ENCODE data around the gene F2R. TPM values are rescaled to one million over a fixed set of nuclear protein-coding genes. Genes with fewer than 3 reads are reported as not detected.

The F2R gene
- total and polyA plus RNA-seq, 2 of the 13 experiments (the other 11 are each of a cell fraction or from before 2014, with no cell fraction given): 8.3 to 12.3 TPM

DNA sequence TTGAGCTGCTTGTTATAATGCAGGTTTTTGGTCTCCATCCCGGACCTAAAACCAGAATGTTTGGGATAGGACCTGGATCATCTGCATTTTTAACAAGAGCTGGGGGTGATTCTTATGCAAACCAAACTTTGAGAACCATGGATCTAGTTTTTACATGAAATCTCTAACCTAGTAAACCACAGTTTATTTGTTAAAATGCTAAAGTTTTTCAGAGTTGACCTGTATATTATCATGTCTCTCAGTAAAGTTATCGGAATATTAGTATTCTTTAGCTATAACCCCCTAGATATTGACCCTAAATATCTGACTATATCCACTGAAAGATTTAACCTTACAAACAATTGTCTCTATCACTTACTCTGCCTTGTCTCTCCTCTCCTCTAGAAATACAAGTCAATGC lies 28.7 kb downstream of the F2R start:
- ChIA-PET CTCF (ENCODE audit: low intra/inter-chr PET ratio, low total read pairs) (no interaction called here), POLR2A (no interaction called here)
- Histone ChIP-seq H3K27ac (ENCODE audit: extremely low read length, insufficient read depth, low read length) (no peak overlapping the region), H4K20me1 (ENCODE audit: insufficient read depth, low read length) (no peaks in the 10 kb centered on the region), H2AFZ (ENCODE audit: low read length) (no peak overlapping the region), H3K4me2 (ENCODE audit: low read depth, low read length) (no peak overlapping the region), H3K9me3 (ENCODE audit: low read length) (no peaks in the 10 kb centered on the region), H3K79me2 (ENCODE audit: insufficient read depth, low read length) (no peaks in the 10 kb centered on the region), H3K9ac (ENCODE audit: insufficient read depth, low read depth, low read length) (no peak overlapping the region), H3K27me3 (ENCODE audit: control insufficient read depth in 1 of 2, insufficient read depth in 2 of 2, low read length in 2 of 2) (no peaks in the 10 kb centered on the region), H3K4me1 (ENCODE audit: insufficient read depth, low read length) (peaks cover 4% of the 10 kb centered on the region), H3K4me3 (replicated peaks in 1 of 3; ENCODE audit: insufficient read depth in 1 of 3, low read depth in 2 of 3, low read length in 3 of 3) (no peak overlapping the region), H3K36me3 (replicated peaks in 1 of 2; ENCODE audit: control insufficient read depth in 1 of 2, insufficient read depth in 2 of 2, low read length in 2 of 2) (no peaks in the 10 kb centered on the region)
- whole genome bisulfite sequencing (ENCODE audit: low lambda C conversion rate): 2% methylated on average over 2 of the region's 2 CpGs
- TF ChIP-seq NCOA5 (CRISPR knock-in tag; IDR thresholded peaks at IDR 0.05) (no peak), HHEX (CRISPR knock-in tag; IDR thresholded peaks at IDR 0.05) (no peak)
- in situ Hi-C loops (cut with HindIII; ENCODE audit: extremely low pct_ligation_motif_present, low pct_unique_long_range_greater_than_20kb) (no loop called here), intact Hi-C loops (cut with micrococcal nuclease; ENCODE audit: unreplicated experiment) (loop anchor here (5.0 kb wide), 1 partner anchor 1462 kb away; no protein-coding TSS in a partner anchor)
- no peak for DNase-seq (ENCODE audit: low spot score)
- no peak for FAIRE-seq
- ATAC-seq: no peak
- no TSS peak for BruUV-seq (replicated peaks)

GRCh38 chr5:76745670-76746069 lies 29.7 kb downstream of the F2R start:
- DNase-seq (ENCODE audit: low spot score): no peak
- H3K4me1 ChIP-seq (ENCODE audit: insufficient read depth, low read length): peaks cover 5% of the 10 kb centered on the region
- H4K20me1 ChIP-seq (ENCODE audit: insufficient read depth, low read length): no peaks in the 10 kb centered on the region
- in situ Hi-C loops (cut with HindIII; ENCODE audit: extremely low pct_ligation_motif_present, low pct_unique_long_range_greater_than_20kb): no loop called here
- no peak overlapping the region for H2AFZ ChIP-seq (ENCODE audit: low read length)
- ATAC-seq: no peak
- no peak overlapping the region for H3K9ac ChIP-seq (ENCODE audit: insufficient read depth, low read depth, low read length)
- ChIA-PET CTCF (ENCODE audit: low intra/inter-chr PET ratio, low total read pairs) (no interaction called here), POLR2A (no interaction called here)
- no peaks in the 10 kb centered on the region for H3K79me2 ChIP-seq (ENCODE audit: insufficient read depth, low read length)
- intact Hi-C loops (cut with micrococcal nuclease; ENCODE audit: unreplicated experiment): loop anchor here (5.0 kb wide), 1 partner anchor 1463 kb away; no protein-coding TSS in a partner anchor
- no peaks in the 10 kb centered on the region; a peak in 1 of 5 replicates for H3K27me3 ChIP-seq (ENCODE audit: control insufficient read depth in 1 of 2, insufficient read depth in 2 of 2, low read length in 2 of 2)
- H3K36me3 ChIP-seq (replicated peaks in 1 of 2; ENCODE audit: control insufficient read depth in 1 of 2, insufficient read depth in 2 of 2, low read length in 2 of 2): no peaks in the 10 kb centered on the region
- 23% methylated on average over 3 of the region's 3 CpGs for WGBS (ENCODE audit: low lambda C conversion rate)
- H3K27ac ChIP-seq (ENCODE audit: extremely low read length, insufficient read depth, low read length): no peak overlapping the region
- no peaks in the 10 kb centered on the region for H3K9me3 ChIP-seq (ENCODE audit: low read length)
- BruUV-seq (replicated peaks): no TSS peak
- no peak for FAIRE-seq
- TF ChIP-seq MAFG (CRISPR knock-in tag; IDR thresholded peaks at IDR 0.05) (no peak), ZNF747 (CRISPR knock-in tag; IDR thresholded peaks at IDR 0.05; ENCODE audit: borderline replicate concordance) (no peak), ZNF207 (IDR thresholded peaks at IDR 0.05; ENCODE audit: borderline replicate concordance) (no peak), ZSCAN29 (CRISPR knock-in tag; conservative IDR thresholded peaks at IDR 0.05) (no peak), ZNF414 (CRISPR knock-in tag; IDR thresholded peaks at IDR 0.05) (no peak), XBP1 (CRISPR knock-in tag; IDR thresholded peaks at IDR 0.05) (no peak), ZNF296 (CRISPR knock-in tag; conservative IDR thresholded peaks at IDR 0.05) (no peak), ZNF230 (CRISPR knock-in tag; IDR thresholded peaks at IDR 0.05) (no peak), RBAK (CRISPR knock-in tag; IDR thresholded peaks at IDR 0.05) (no peak), POGZ (CRISPR knock-in tag; IDR thresholded peaks at IDR 0.05) (no peak), ZFP37 (CRISPR knock-in tag; IDR thresholded peaks at IDR 0.05; ENCODE audit: borderline replicate concordance) (no peak), ZNF766 (CRISPR knock-in tag; IDR thresholded peaks at IDR 0.05; ENCODE audit: borderline replicate concordance) (no peak)
- no peak overlapping the region for H3K4me2 ChIP-seq (ENCODE audit: low read depth, low read length)
- H3K4me3 ChIP-seq (replicated peaks in 1 of 3; ENCODE audit: insufficient read depth in 1 of 3, low read depth in 2 of 3, low read length in 3 of 3): no peak overlapping the region
